Spleen (tissue), 7 donors: ENCODE data around the gene MARK1.

Source experiments
- CTCF ChIP-seq, 11 experiments: fragments of 200-600 bp in 7 of 11; fragments of 450-650 bp in 4 of 11; sonication (generic) in 4 of 11; IDR thresholded peaks in 8 of 11; conservative IDR thresholded peaks in 3 of 11; 1 replicate in 7 of 11; 2 replicates in 4 of 11; pipeline versions ENCODE4 v1.4.0 to v1.8.0; 2016 to 2021; ENCODE audit warnings: antibody characterized with exemption in 11 of 11, inconsistent platforms in 4 of 11, mild to moderate bottlenecking in 1 of 11
- POLR2A ChIP-seq, 3 donors: fragments of 450-650 bp; IDR thresholded peaks; one replicate each; pipeline ENCODE4 v1.5.1; 2017; ENCODE audit warnings: antibody characterized with exemption in 3 of 3, mild to moderate bottlenecking in 1 of 3
- donor health status: DM: no; HTN: no; CAD: no; lungs with moderate emphysema.
- donor health status: DM: no; HTN: no; CAD: no.
- donor health status: DM: no; HTN: no; CAD: no.

- TF ChIP-seq CTCF (IDR thresholded peaks at IDR 0.05 in 8 of 11, conservative IDR thresholded peaks at IDR 0.05 in 3 of 11): no peak
- no peak for TF ChIP-seq POLR2A (IDR thresholded peaks at IDR 0.05)
Measured at GRCh38 chr1:220572416-220572815, 44.5 kb downstream of the MARK1 start.
